ENCODE data around the gene LZTS2.

LZTS2 gene

DNA sequence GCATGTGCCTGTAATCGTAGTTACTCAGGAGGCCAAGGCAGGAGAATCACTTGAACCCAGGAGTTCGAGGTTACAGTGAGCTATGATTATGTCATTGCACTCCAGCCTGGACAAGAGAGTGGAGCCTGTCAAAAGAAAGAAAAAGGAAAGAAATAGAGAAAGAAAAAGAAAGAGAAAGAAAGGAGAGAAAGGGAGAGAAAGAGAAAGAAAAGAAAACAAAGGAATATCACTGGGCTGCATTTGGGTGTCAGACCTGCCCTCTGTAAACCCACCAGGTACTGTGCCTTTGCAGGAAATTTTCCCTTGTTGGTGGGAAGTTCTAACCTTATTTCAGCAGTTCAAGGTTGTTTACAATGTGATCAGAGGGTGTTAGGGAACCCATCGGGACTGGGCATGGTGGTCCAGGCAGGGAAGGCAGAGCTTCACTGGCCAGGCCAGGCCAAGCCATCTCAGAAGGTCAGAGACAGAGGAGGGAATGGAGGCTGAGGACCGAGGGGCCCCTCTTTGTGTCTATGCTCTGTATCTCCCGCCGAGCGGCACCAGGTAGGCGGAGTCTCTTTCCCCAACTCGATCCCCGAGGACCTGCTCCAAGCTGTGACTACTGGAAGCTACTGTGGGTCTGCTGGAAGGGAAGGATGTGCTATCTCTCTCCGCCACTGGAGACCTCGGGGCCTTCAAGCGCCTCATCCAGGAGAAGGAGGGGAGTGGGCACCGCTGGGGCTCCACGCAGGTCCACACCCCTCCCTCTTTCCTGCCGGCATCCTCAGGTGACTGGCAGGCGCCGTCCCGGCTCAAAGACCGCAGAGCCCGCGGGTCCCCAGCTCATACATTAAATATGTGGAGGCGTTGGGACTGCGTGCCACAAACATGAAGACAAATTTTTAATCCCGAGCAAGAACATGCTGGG is 47.0 kb downstream of the LZTS2 start:
- ATAC-seq = no peak
- TF ChIP-seq, protein P1, sequence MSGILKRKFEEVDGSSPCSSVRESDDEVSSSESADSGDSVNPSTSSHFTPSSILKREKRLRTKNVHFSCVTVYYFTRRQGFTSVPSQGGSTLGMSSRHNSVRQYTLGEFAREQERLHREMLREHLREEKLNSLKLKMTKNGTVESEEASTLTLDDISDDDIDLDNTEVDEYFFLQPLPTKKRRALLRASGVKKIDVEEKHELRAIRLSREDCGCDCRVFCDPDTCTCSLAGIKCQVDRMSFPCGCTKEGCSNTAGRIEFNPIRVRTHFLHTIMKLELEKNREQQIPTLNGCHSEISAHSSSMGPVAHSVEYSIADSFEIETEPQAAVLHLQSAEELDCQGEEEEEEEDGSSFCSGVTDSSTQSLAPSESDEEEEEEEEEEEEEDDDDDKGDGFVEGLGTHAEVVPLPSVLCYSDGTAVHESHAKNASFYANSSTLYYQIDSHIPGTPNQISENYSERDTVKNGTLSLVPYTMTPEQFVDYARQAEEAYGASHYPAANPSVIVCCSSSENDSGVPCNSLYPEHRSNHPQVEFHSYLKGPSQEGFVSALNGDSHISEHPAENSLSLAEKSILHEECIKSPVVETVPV (CRISPR knock-in tag; IDR thresholded peaks at IDR 0.05) = no peak
- TF ChIP-seq ESRRG (CRISPR knock-in tag; IDR thresholded peaks at IDR 0.05) = no peak
- no peak for TF ChIP-seq TOX (CRISPR knock-in tag; IDR thresholded peaks at IDR 0.05; ENCODE audit: borderline replicate concordance)
- no peak for TF ChIP-seq ZNF70 (CRISPR knock-in tag; IDR thresholded peaks at IDR 0.05)
- no peak for TF ChIP-seq ISL1 (CRISPR knock-in tag; IDR thresholded peaks at IDR 0.05)
- TF ChIP-seq CSDC2 (CRISPR knock-in tag; IDR thresholded peaks at IDR 0.05) = no peak
- TF ChIP-seq, protein P2, sequence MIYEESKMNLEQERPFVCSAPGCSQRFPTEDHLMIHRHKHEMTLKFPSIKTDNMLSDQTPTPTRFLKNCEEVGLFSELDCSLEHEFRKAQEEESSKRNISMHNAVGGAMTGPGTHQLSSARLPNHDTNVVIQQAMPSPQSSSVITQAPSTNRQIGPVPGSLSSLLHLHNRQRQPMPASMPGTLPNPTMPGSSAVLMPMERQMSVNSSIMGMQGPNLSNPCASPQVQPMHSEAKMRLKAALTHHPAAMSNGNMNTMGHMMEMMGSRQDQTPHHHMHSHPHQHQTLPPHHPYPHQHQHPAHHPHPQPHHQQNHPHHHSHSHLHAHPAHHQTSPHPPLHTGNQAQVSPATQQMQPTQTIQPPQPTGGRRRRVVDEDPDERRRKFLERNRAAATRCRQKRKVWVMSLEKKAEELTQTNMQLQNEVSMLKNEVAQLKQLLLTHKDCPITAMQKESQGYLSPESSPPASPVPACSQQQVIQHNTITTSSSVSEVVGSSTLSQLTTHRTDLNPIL (CRISPR knock-in tag; IDR thresholded peaks at IDR 0.05; ENCODE audit: low read depth) = no peak
- TF ChIP-seq, protein P3, sequence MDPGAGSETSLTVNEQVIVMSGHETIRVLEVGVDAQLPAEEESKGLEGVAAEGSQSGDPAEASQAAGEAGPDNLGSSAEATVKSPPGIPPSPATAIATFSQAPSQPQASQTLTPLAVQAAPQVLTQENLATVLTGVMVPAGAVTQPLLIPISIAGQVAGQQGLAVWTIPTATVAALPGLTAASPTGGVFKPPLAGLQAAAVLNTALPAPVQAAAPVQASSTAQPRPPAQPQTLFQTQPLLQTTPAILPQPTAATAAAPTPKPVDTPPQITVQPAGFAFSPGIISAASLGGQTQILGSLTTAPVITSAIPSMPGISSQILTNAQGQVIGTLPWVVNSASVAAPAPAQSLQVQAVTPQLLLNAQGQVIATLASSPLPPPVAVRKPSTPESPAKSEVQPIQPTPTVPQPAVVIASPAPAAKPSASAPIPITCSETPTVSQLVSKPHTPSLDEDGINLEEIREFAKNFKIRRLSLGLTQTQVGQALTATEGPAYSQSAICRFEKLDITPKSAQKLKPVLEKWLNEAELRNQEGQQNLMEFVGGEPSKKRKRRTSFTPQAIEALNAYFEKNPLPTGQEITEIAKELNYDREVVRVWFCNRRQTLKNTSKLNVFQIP (CRISPR knock-in tag; IDR thresholded peaks at IDR 0.05; ENCODE audit: borderline replicate concordance, low read depth) = no peak
- TF ChIP-seq, protein P4, sequence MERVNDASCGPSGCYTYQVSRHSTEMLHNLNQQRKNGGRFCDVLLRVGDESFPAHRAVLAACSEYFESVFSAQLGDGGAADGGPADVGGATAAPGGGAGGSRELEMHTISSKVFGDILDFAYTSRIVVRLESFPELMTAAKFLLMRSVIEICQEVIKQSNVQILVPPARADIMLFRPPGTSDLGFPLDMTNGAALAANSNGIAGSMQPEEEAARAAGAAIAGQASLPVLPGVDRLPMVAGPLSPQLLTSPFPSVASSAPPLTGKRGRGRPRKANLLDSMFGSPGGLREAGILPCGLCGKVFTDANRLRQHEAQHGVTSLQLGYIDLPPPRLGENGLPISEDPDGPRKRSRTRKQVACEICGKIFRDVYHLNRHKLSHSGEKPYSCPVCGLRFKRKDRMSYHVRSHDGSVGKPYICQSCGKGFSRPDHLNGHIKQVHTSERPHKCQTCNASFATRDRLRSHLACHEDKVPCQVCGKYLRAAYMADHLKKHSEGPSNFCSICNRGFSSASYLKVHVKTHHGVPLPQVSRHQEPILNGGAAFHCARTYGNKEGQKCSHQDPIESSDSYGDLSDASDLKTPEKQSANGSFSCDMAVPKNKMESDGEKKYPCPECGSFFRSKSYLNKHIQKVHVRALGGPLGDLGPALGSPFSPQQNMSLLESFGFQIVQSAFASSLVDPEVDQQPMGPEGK (CRISPR knock-in tag; IDR thresholded peaks at IDR 0.05; ENCODE audit: borderline replicate concordance) = no peak
- TF ChIP-seq ZNF565 (CRISPR knock-in tag; conservative IDR thresholded peaks at IDR 0.05; ENCODE audit: low read depth) = no peak
- no peak for TF ChIP-seq ARNTL (CRISPR knock-in tag; IDR thresholded peaks at IDR 0.05; ENCODE audit: borderline replicate concordance, low read depth)

DNA sequence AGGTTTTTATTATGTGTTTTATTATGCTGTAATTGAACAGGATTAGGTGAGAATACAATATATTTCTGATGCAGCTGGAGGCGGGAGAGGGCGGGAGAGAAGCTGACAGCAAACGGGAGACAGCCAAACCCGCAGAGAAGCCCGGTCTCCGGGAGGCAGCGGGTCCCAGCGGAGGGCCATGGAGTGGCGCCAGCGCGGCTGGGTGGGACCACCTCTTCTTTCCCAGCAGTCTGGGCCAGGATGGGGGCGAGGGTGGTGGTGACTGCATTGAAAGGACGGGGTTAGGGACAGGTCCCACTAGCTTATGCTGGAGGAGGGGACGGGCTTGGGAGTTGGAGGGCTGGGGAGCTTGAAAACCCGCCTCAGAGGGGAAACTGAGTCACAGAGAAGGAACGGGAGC is 47.7 kb downstream of the LZTS2 start:
- TF ChIP-seq ZC3H10 (CRISPR knock-in tag; IDR thresholded peaks at IDR 0.05) (no peak), CSDC2 (CRISPR knock-in tag; IDR thresholded peaks at IDR 0.05) (no peak), ZNF70 (CRISPR knock-in tag; IDR thresholded peaks at IDR 0.05) (no peak), ARNTL (CRISPR knock-in tag; IDR thresholded peaks at IDR 0.05; ENCODE audit: borderline replicate concordance, low read depth) (no peak), BACH2 (CRISPR knock-in tag; IDR thresholded peaks at IDR 0.05; ENCODE audit: borderline replicate concordance) (no peak), TCF4 (CRISPR knock-in tag; IDR thresholded peaks at IDR 0.05; ENCODE audit: borderline replicate concordance) (no peak), PPARA (CRISPR knock-in tag; IDR thresholded peaks at IDR 0.05; ENCODE audit: borderline replicate concordance) (no peak), RARB (CRISPR knock-in tag; IDR thresholded peaks at IDR 0.05) (no peak), OSR1 (CRISPR knock-in tag; IDR thresholded peaks at IDR 0.05) (no peak), ISL1 (CRISPR knock-in tag; IDR thresholded peaks at IDR 0.05) (no peak), ZFP3 (CRISPR knock-in tag; IDR thresholded peaks at IDR 0.05) (no peak), ZFP30 (CRISPR knock-in tag; IDR thresholded peaks at IDR 0.05) (no peak), SNAI2 (CRISPR knock-in tag; IDR thresholded peaks at IDR 0.05) (no peak), ZNF565 (CRISPR knock-in tag; conservative IDR thresholded peaks at IDR 0.05; ENCODE audit: low read depth) (no peak), ESRRG (CRISPR knock-in tag; IDR thresholded peaks at IDR 0.05) (no peak)
- TF ChIP-seq, protein P3 (CRISPR knock-in tag; IDR thresholded peaks at IDR 0.05; ENCODE audit: borderline replicate concordance, low read depth) = no peak
- TF ChIP-seq, protein P5, sequence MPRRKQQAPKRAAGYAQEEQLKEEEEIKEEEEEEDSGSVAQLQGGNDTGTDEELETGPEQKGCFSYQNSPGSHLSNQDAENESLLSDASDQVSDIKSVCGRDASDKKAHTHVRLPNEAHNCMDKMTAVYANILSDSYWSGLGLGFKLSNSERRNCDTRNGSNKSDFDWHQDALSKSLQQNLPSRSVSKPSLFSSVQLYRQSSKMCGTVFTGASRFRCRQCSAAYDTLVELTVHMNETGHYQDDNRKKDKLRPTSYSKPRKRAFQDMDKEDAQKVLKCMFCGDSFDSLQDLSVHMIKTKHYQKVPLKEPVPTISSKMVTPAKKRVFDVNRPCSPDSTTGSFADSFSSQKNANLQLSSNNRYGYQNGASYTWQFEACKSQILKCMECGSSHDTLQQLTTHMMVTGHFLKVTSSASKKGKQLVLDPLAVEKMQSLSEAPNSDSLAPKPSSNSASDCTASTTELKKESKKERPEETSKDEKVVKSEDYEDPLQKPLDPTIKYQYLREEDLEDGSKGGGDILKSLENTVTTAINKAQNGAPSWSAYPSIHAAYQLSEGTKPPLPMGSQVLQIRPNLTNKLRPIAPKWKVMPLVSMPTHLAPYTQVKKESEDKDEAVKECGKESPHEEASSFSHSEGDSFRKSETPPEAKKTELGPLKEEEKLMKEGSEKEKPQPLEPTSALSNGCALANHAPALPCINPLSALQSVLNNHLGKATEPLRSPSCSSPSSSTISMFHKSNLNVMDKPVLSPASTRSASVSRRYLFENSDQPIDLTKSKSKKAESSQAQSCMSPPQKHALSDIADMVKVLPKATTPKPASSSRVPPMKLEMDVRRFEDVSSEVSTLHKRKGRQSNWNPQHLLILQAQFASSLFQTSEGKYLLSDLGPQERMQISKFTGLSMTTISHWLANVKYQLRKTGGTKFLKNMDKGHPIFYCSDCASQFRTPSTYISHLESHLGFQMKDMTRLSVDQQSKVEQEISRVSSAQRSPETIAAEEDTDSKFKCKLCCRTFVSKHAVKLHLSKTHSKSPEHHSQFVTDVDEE (CRISPR knock-in tag; IDR thresholded peaks at IDR 0.05) = no peak
- TF ChIP-seq, protein P1 (CRISPR knock-in tag; IDR thresholded peaks at IDR 0.05) = no peak
- ATAC-seq = no peak

All from SK-N-SH treated with all-trans-retinoic acid at 6 μM for 48 hours (cell line).